ENCODE measurements around the gene MOCOS.

Gene MOCOS

DNA sequence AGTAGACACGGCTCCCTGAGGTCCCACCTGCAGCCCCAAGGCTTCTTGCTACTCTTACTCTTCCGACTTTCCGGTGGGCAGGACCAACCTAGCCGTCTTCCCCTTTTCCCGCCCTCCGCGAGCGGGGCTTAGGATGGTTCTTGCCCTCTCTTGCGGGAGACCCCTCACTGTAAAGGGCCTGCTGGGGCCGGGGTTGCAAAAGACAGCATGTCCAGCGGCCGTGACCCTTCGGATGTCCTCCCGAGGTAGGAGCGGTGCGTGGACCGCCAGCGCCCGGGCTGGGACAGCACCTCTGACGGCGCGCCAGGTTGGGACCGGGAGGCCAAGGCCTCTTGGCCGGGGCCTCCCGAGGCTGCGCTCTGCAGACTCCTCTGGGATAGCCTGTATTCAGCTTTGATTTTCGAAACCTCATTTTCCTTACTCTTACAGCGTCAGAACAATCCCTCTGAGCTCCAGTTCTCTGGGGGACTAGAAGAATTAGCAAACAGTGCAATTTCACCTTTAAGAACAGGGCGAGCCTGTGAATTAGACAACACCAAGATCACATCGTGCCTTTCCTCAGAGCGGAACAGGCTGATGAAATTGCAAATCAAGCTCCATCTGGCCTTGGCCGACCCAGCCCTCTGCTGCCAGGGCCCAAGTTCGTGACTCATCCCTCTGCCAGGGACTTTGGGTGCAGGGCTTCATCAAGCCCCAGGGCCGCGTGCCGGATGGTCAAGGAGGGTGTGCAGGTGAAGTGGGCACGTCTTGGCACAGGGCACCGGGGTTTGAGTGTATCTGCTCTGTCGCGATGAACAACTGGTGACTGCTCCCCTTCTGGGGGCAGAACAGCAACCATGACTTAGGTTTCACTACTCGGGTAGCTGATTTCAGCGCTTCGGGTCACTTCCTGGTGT is 777 bp downstream of the MOCOS start:
- TF ChIP-seq, protein P1, sequence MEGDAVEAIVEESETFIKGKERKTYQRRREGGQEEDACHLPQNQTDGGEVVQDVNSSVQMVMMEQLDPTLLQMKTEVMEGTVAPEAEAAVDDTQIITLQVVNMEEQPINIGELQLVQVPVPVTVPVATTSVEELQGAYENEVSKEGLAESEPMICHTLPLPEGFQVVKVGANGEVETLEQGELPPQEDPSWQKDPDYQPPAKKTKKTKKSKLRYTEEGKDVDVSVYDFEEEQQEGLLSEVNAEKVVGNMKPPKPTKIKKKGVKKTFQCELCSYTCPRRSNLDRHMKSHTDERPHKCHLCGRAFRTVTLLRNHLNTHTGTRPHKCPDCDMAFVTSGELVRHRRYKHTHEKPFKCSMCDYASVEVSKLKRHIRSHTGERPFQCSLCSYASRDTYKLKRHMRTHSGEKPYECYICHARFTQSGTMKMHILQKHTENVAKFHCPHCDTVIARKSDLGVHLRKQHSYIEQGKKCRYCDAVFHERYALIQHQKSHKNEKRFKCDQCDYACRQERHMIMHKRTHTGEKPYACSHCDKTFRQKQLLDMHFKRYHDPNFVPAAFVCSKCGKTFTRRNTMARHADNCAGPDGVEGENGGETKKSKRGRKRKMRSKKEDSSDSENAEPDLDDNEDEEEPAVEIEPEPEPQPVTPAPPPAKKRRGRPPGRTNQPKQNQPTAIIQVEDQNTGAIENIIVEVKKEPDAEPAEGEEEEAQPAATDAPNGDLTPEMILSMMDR (IDR thresholded peaks at IDR 0.05; ENCODE audit: extremely low read depth, missing control alignments) = no peak
- peak; percentile 35 for DNase-seq (ENCODE audit: low spot score)

DNA sequence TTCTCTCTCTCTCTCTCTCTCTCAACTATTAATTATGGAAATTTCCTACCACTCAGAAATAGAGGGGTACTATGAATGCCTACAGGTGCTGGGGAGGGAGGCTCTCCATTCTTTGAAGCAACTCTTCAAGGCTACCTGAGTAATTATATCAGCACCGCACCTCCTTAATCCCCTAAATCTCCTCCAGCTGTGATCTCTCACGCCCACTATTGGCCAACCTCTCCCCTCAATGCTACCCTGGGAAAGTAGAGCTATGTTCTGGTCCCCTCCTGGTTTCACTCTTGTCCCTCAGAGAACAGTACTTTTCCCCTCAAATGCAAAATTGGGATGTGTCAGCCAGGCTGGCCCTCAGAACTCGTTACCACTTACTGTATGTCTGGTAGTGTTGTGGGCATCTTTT is 1.6 kb downstream of the MOCOS start:
- TF ChIP-seq, protein P1 (IDR thresholded peaks at IDR 0.05; ENCODE audit: extremely low read depth, missing control alignments) = no peak

DNA sequence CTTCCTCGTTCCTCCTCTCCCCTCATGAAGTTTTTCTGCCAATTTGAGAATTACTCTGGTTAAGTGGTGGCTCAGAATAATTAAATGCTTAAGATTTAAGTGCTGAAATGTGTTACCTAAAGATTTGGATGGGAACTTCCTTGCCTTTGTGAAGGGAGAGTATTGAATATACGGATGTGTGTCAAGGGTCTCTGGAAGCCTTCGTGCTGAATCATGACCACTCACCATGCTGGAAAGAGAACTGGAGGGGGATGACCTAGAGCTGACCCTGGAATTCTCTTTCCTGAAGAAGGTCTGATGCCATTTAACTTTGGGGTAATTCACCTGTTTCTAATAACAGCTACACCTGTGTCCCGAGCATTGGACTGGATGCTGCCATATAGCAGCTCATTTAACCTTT is 2.2 kb downstream of the MOCOS start:
- DNase-seq (ENCODE audit: low spot score) = peak; percentile 4
- TF ChIP-seq, protein P1 (IDR thresholded peaks at IDR 0.05; ENCODE audit: extremely low read depth, missing control alignments) = no peak

More for the DNA sequence above, 1.6 kb downstream of the MOCOS start:
- DNase-seq (ENCODE audit: low spot score) = peak; percentile 11

DNA sequence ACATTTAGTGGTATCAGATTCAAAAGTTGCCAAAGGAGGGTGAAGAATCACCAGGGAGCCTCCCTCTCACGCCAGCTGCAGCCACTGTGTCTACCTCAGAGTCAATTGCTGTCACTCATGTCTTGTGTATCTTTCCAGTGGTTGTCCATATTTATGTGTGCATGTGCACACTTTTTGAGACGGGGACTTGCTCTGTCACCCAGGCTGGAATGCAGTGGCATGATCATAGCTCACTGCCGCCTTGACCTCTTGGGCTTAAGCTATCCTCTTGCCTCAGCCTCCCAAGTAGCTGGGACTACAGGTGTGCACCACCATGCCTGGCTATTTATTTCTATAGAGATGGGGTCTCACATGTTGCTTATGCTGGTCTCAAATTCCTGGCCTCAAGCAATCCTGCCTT is 4.0 kb downstream of the MOCOS start:
- DNase-seq (ENCODE audit: low spot score) = no peak
- TF ChIP-seq, protein P1 (IDR thresholded peaks at IDR 0.05; ENCODE audit: extremely low read depth, missing control alignments) = no peak

DNA sequence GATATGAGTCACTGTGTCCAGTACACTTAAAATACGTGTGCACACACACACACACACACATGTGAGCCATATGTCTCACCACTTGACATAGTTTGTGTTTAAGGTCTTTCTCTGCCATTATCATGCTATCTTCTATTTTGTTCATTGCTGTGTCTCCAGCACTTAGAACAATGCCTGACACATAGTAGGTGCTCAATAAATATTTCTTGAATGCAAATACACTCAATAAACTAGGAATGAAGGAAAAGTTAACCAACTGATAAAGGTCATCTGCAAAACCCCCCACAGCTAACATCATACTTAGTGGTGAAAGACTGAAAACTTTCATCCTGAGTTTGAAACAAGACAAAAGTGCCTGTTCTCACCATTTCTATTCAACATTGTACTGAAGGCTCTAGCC is 4.4 kb downstream of the MOCOS start:
- TF ChIP-seq, protein P1 (IDR thresholded peaks at IDR 0.05; ENCODE audit: extremely low read depth, missing control alignments) = no peak
- DNase-seq (ENCODE audit: low spot score) = no peak

DNA sequence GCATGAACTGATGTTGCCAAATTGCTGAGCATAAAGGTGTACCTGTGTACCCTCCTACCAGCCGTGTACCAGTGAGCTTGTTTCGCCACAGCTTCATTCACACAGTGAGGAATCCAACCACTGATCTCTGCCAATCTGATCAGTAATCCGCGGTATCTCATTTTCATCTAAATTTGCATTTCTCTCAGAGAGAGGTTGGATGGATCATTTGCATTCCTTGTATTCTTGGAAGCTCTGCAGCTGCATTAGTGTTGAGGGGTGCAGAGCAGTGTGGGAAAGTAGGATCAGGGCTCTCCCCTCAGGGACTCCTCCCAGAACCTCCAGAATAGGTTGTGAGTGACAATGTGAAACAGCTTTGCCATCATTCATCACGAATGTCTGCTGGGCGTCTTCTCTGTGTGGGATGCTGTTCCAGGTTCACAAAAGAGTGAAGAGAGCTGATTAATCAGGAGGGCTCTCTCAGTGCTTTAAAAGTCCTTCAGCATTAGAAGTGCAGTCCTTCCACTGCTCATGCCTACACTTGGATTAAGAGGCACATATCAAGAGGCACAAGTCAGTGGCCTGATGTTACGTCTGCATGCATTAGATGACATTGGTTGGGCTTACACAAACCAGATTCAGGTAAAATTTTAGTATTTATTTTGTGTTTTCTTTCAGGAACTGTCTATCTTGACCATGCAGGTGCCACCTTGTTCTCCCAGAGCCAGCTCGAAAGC is 7.5 kb downstream of the MOCOS start:
- TF ChIP-seq, protein P1 (IDR thresholded peaks at IDR 0.05; ENCODE audit: extremely low read depth, missing control alignments) = no peak
- DNase-seq (ENCODE audit: low spot score) = no peak
